Spinal cord (tissue), 10 donors: ENCODE data around the gene OAF. TPM values are rescaled to one million over a fixed set of nuclear protein-coding genes. Genes with fewer than 3 reads are reported as not detected.

Experiments
- DNase-seq, 6 donors: peaks; one replicate each; pipeline versions ENCODE4 v3.0.0 to v3.0.0-alpha.2; 2013 to 2015; ENCODE audit warnings: low spot score in 6 of 6, low read depth in 4 of 6
- H3K27ac ChIP-seq: one replicate; pipeline ENCODE4 v1.5.1; 2013; ENCODE audit warnings: low read depth, low read length, control low read depth
- H3K27me3 ChIP-seq: one replicate; pipeline ENCODE4 v1.6.1; 2013; ENCODE audit warnings: low read length; ENCODE audit not compliant: control insufficient read depth, insufficient read depth
- H3K36me3 ChIP-seq: one replicate; pipeline ENCODE4 v1.6.1; 2013; ENCODE audit warnings: low read length; ENCODE audit not compliant: control insufficient read depth, insufficient read depth
- H3K4me1 ChIP-seq: one replicate; pipeline ENCODE4 v1.6.1; 2013; ENCODE audit warnings: low read length; ENCODE audit not compliant: control insufficient read depth, insufficient read depth
- H3K4me3 ChIP-seq: one replicate; pipeline ENCODE4 v1.5.1; 2013; ENCODE audit warnings: low read depth, low read length, control low read depth
- H3K9me3 ChIP-seq: one replicate; pipeline ENCODE4 v1.6.1; 2013; ENCODE audit warnings: low read length; ENCODE audit not compliant: control insufficient read depth, insufficient read depth
- WGBS: methylation state at CpG from one replicate; pipeline ENCODE4 v1.1.5; 2013; ENCODE audit warnings: missing lambda C conversion rate; ENCODE audit not compliant: insufficient coverage; 5-methylcytosine and 5-hydroxymethylcytosine counted together
- polyA plus RNA-seq, 2 donors: library from polyadenylated mRNA; unstranded; fragments of 120-200 nt; gene quantifications; one replicate each; pipeline ENCODE4 v1.2.1, GENCODE V29; 2013; ENCODE audit not compliant: insufficient read length in 2 of 2
- total RNA-seq, 2 donors: library from RNA; depleted of rRNA in 1 of 2; stranded (reverse); fragments of 120-200 nt in 1 of 2; fragments of >200 nt in 1 of 2; gene quantifications; one replicate each; pipeline versions ENCODE4 v1.2.3 to v1.2.4, GENCODE V29; 2013 to 2014
- donor health status: healthy.

OAF gene
- total and polyA plus RNA-seq, 4 donors: 9.3 to 37.5 (median 18.5) TPM

DNA sequence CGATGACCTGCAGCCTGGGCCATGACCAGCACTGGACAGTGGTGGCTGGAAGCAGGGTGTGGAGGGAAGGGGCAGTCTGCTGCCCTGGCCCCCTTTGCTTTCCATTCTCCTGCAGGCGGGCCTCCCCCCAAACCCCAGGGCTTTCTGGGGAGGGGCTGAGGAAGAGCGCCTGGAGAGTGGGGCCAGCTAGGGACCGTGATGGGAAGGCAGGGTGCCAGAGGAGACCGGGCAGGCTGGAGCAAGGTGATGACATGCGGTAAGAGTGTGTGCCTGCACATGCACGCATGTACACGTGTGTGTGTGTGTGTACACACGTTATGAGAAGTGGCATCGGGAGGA is 7.8 kb downstream of the OAF start:
- DNase-seq: no peak
- Histone ChIP-seq H3K27me3 (no peaks in the 10 kb centered on the region), H3K4me3 (no peak overlapping the region), H3K27ac (peak overlapping the region; percentile 53), H3K9me3 (no peaks in the 10 kb centered on the region), H3K4me1 (peaks cover 41% of the 10 kb centered on the region), H3K36me3 (no peaks in the 10 kb centered on the region)
- 74% methylated on average over 10 of the region's 10 CpGs for WGBS

DNA sequence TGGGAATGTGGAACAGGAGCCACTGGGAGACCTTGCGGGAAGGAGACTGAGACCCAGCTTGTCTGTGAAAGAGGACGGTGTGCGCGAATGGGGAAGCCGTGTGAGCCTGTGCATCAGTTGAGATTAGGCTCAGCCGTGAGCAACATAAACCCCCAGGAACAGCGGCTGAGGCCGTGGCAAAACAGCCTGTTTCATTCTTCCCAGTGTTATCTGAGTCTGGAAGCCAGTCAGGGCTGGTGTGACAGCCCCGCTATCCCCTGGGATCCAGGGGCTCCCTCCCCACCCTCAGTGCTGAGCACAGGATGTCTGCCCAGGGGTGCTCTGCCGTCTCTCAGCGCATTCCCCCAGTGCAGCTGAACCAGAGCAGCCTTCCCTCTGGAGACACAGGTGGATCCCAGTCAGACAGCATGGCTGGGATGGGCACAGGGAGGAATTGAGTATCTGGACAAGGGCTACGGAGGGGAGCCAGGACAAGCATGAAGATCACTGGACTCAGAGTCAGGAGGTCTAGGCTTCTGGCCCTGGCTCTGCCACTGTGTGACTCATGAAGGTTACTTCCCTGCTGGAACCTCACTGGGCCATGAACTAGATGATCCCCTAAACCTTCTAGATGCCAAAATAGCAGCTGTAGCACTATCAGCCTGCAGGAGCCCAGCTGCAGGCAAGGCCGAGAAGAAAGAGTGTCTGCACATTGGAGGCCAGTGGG is 8.6 kb downstream of the OAF start:
- H3K4me1 ChIP-seq: peaks cover 44% of the 10 kb centered on the region
- WGBS: 69% methylated on average over 13 of the region's 13 CpGs
- no peak overlapping the region for H3K4me3 ChIP-seq
- H3K27me3 ChIP-seq: no peaks in the 10 kb centered on the region
- H3K36me3 ChIP-seq: no peaks in the 10 kb centered on the region
- DNase-seq: peak in 1 of 6 donors; percentile 30
- H3K27ac ChIP-seq: peak overlapping the region; percentile 29
- no peaks in the 10 kb centered on the region for H3K9me3 ChIP-seq

DNA sequence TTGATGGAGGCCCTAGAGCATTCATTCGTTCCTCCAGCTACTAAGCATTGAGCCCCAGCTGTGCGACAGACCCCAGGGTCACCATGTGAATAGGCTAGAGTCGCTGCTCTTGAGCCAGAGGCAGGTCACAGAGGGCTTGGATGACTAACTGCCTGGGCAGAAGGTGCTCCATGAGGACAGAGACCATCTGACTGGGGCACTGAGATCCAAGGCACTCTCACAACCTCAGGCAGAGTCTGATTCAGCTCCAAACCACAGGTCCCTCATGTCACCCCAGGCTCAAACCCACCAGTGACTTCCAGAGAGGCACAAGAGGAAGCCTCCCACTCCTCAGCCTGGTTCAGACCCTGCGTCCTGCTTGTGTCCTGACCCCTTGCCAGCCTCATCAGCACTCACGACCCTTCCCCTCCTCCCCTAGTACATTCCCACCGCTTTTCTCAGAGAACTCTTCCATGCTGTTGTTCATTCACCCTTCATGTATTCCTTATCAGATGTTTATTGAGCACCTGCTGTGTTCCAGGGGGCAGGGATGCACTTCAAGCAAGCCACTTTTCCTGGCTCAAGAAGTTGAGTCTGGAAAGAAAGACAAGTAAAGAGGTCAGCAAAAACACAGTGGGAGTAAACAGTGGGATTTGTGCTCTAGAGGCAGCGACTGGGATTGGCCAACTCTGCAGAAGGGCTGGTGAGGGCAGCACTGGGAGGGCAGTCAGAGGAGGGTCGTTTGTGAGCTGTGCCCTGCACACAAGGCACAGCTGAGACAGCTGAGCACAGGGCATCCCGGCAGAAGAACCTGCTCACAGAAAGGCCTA is 9.3 kb downstream of the OAF start:
- H3K4me3 ChIP-seq: no peak overlapping the region
- H3K27me3 ChIP-seq: peaks cover 3% of the 10 kb centered on the region
- H3K9me3 ChIP-seq: no peaks in the 10 kb centered on the region
- 66% methylated on average over 8 of the region's 9 CpGs for whole genome bisulfite sequencing
- H3K4me1 ChIP-seq: peaks cover 51% of the 10 kb centered on the region
- no peaks in the 10 kb centered on the region for H3K36me3 ChIP-seq
- no peak overlapping the region for H3K27ac ChIP-seq
- DNase-seq: no peak

DNA sequence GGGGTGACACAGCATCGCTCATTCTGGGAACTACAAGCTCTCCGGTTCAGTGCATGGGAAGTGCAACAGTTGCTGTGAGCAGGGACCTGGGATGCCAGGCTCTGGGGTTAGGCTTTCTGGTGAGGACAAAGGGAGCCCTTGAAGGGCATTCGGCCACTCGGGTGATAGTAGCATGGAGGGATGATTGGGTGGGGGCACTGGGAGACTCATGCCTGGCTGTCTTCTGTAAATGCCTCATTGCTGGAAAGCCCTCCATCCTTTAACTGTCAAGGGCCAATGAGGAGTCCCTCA is 9.9 kb downstream of the OAF start:
- peaks cover 56% of the 10 kb centered on the region for H3K4me1 ChIP-seq
- no peak overlapping the region for H3K4me3 ChIP-seq
- WGBS: 89% methylated on average over 4 of the region's 4 CpGs
- no peaks in the 10 kb centered on the region for H3K9me3 ChIP-seq
- DNase-seq: no peak
- peaks cover under 1% of the 10 kb centered on the region for H3K36me3 ChIP-seq
- H3K27me3 ChIP-seq: peaks cover 3% of the 10 kb centered on the region
- no peak overlapping the region for H3K27ac ChIP-seq

DNA sequence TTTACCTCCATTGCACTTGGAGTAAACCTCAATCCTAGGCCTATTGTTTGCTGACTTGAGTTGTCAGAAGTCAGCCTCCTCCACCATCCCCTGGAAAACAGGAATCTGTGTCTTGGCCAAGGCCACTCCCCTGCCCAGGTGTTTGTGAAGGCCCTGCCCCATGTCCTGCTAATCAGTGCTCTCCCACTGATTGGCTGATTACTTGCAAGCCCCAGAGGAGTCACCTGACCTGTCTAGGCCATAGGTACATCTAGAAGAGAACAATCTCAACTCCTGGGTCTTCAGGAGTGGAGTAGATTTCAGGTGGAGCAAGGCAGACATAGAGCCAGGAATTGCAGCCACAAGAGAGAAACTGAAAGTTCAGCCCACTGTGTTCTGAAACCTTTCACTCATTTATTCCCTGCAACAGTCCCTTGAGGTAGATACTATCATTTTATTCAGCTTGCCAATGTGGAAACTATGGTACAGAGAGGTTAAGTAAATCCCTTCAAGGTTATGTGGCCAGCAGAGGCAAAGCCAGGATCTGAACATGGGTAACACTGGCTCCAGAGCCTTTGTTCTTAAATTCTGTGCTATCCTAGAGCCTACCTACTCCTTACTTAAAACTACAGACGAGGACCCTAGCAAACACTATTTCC is 10.4 kb downstream of the OAF start:
- Histone ChIP-seq H3K27me3 (peaks cover 3% of the 10 kb centered on the region), H3K4me3 (no peak overlapping the region), H3K9me3 (no peaks in the 10 kb centered on the region), H3K4me1 (peaks cover 58% of the 10 kb centered on the region), H3K27ac (no peak overlapping the region), H3K36me3 (peaks cover 6% of the 10 kb centered on the region)
- WGBS: 100% methylated on average over 1 of the region's 1 CpG
- no peak for DNase-seq

DNA sequence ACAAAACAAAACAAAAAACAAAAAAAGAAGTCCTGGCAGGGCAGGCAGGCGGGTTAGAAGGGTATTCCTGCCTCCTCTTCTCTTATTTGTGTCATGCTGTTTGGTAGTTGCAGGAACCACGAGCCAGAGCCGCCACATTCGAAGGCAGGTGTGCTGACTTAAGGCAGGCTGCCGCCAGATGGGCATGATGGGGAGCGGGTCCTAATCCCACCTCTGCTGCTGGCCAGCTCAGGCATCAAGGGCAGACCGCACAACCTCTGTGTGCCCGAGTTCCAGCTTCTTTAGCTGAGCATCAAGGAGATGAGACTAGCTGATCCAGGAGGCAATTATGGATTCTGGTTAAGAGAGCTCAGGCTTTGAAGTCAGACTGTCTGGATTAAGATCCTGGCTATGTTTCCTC is 12.1 kb downstream of the OAF start:
- Histone ChIP-seq H3K4me3 (no peak overlapping the region), H3K27ac (no peak overlapping the region), H3K4me1 (peaks cover 56% of the 10 kb centered on the region), H3K27me3 (peaks cover 3% of the 10 kb centered on the region), H3K9me3 (no peaks in the 10 kb centered on the region), H3K36me3 (peaks cover 12% of the 10 kb centered on the region)
- no peak for DNase-seq
- WGBS: 92% methylated on average over 4 of the region's 8 CpGs

DNA sequence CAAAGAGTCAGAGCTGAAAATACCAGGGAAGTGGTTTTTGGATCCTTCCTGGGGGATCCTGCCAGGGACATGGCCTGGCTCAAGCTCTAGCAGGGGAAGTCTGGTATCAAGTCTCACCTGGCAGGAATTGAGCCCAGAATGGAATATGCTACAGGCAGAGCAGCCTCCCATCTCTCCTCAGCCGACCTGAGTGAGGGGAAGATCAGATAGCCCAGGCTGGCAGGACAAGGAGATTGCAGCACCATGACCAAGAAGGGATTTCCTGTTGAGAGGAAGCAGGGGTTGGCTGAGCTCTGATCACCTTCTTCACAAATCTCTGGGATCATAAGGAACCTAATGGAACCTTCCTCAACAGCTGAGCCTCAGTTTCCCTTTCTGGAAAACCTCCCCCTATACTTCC is 13.0 kb downstream of the OAF start:
- DNase-seq: no peak
- Histone ChIP-seq H3K9me3 (no peaks in the 10 kb centered on the region), H3K4me1 (peaks cover 47% of the 10 kb centered on the region), H3K27me3 (peaks cover 3% of the 10 kb centered on the region), H3K4me3 (no peak overlapping the region), H3K36me3 (peaks cover 15% of the 10 kb centered on the region), H3K27ac (no peak overlapping the region)
- WGBS: no CpG with 5 or more reads among the region's 1 CpG

DNA sequence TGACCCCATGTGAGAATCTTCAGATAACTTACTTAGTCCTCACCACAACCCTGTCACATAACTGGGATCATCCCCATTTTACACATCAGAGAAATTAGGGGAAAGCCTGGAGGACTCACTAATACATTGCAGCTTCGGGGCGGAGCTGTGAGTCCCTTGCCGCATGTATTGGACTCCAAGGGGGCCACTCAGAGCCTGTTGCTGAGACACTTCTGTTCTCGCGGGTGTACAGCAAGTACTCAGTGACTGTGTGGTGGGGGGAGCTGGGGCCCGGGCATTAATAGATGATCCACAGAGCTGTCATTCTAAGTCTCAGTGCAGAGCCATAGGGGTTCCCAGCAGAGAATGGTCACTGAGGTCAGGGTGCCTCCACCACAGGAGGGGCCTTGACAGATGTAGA is 13.5 kb downstream of the OAF start:
- H3K27ac ChIP-seq: peak overlapping the region; percentile 77
- H3K9me3 ChIP-seq: no peaks in the 10 kb centered on the region
- peaks cover 19% of the 10 kb centered on the region for H3K36me3 ChIP-seq
- peaks cover 3% of the 10 kb centered on the region for H3K27me3 ChIP-seq
- WGBS: 78% methylated on average over 6 of the region's 6 CpGs
- no peak overlapping the region for H3K4me3 ChIP-seq
- DNase-seq: no peak
- H3K4me1 ChIP-seq: peaks cover 41% of the 10 kb centered on the region

DNA sequence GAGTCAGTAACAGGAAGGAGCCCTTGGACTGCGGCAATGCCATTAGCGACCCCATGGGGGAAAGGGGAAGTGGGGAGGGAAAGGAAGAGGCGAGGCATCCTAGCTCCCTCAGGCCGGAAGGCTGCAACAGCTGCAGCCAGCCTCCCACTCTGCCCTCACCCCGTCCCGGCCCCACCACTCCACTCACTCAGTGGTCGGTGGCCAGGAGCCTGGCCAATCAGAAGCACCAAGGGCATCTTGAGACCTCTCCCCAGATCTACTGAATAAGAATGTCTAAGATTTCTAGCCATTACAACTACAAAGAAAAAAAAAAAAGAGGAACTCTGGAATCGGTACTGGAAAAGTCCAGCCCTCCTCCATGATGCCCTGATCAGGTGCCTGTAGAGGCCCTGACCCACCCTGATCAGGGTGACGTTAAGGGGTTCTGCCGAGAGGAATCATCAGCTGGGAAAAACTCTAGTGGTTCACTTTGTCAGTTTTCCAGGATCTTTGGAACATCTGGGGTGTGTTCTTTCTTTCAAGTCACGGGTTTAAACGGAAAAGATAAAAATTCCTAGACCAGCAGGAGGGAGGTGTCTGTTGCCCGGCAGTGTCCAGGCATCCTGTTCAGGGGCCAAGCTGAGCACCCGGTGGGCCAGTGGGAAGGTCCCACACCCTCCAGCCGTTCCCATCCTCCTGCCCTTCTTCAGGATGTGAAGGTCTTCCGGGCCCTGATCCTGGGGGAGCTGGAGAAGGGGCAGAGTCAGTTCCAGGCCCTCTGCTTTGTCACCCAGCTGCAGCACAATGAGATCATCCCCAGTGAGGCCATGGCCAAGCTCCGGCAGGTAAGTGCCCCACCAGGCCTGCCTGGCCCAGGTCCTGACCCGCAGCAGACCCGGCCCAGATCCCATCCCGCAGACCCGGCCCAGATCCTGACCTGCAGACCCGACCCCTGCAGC is 14.4 kb downstream of the OAF start:
- peak in 1 of 6 donors; percentile 74 for DNase-seq
- H3K27ac ChIP-seq: peak overlapping the region; percentile 77
- H3K4me3 ChIP-seq: no peak overlapping the region
- peaks cover 3% of the 10 kb centered on the region for H3K27me3 ChIP-seq
- no peaks in the 10 kb centered on the region for H3K9me3 ChIP-seq
- H3K36me3 ChIP-seq: peaks cover 19% of the 10 kb centered on the region
- peaks cover 33% of the 10 kb centered on the region for H3K4me1 ChIP-seq
- WGBS: 56% methylated on average over 10 of the region's 22 CpGs
